ENCODE measurements around the gene BMPR1B.

The BMPR1B gene

GRCh38 chr4:94744850-94745249, 12.9 kb upstream of the BMPR1B start:
- no peak for ATAC-seq (ENCODE audit: low read depth)
- Histone ChIP-seq H3K27ac (ENCODE audit: poor library complexity, severe bottlenecking) (no peak overlapping the region), H3K4me1 (ENCODE audit: insufficient read depth, poor library complexity, severe bottlenecking) (no peaks in the 10 kb centered on the region), H3K4me3 (ENCODE audit: severe bottlenecking) (no peak overlapping the region), H3K27me3 (ENCODE audit: insufficient read depth, poor library complexity, severe bottlenecking) (no peaks in the 10 kb centered on the region), H3K9me3 (ENCODE audit: severe bottlenecking) (no peaks in the 10 kb centered on the region), H3K36me3 (ENCODE audit: low read depth) (no peaks in the 10 kb centered on the region)
- no peak for DNase-seq (ENCODE audit: low spot score)
- no peak for TF ChIP-seq CTCF (IDR thresholded peaks at IDR 0.05; ENCODE audit: poor library complexity, severe bottlenecking)

- Histone ChIP-seq H3K4me1 (ENCODE audit: insufficient read depth, poor library complexity, severe bottlenecking) (no peaks in the 10 kb centered on the region), H3K9me3 (ENCODE audit: severe bottlenecking) (no peaks in the 10 kb centered on the region), H3K36me3 (ENCODE audit: low read depth) (no peaks in the 10 kb centered on the region), H3K27me3 (ENCODE audit: insufficient read depth, poor library complexity, severe bottlenecking) (no peaks in the 10 kb centered on the region), H3K27ac (ENCODE audit: poor library complexity, severe bottlenecking) (no peak overlapping the region), H3K4me3 (ENCODE audit: severe bottlenecking) (no peak overlapping the region)
- DNase-seq (ENCODE audit: low spot score) (no peak), ATAC-seq (ENCODE audit: low read depth) (no peak)
- TF ChIP-seq CTCF (IDR thresholded peaks at IDR 0.05; ENCODE audit: poor library complexity, severe bottlenecking) = no peak
These were observed 11.0 kb upstream of the BMPR1B start for GRCh38 chr4:94746746-94747145.

GRCh38 chr4:94758141-94758699, 465 bp downstream of the BMPR1B start:
- no peaks in the 10 kb centered on the region for H3K4me1 ChIP-seq (ENCODE audit: insufficient read depth, poor library complexity, severe bottlenecking)
- DNase-seq (ENCODE audit: low spot score) (peak; percentile 59), ATAC-seq (ENCODE audit: low read depth) (peak; percentile 59)
- peak overlapping the region; percentile 66 for H3K4me3 ChIP-seq (ENCODE audit: severe bottlenecking)
- peaks cover 26% of the 10 kb centered on the region for H3K27me3 ChIP-seq (ENCODE audit: insufficient read depth, poor library complexity, severe bottlenecking)
- H3K27ac ChIP-seq (ENCODE audit: poor library complexity, severe bottlenecking) = no peak overlapping the region
- no peaks in the 10 kb centered on the region for H3K36me3 ChIP-seq (ENCODE audit: low read depth)
- TF ChIP-seq CTCF (IDR thresholded peaks at IDR 0.05; ENCODE audit: poor library complexity, severe bottlenecking) = no peak
- H3K9me3 ChIP-seq (ENCODE audit: severe bottlenecking) = no peaks in the 10 kb centered on the region

- DNase-seq (ENCODE audit: low spot score) (no peak), ATAC-seq (ENCODE audit: low read depth) (peak; percentile 5; the same call in 1 of the 3 replicates)
- no peaks in the 10 kb centered on the region for H3K4me1 ChIP-seq (ENCODE audit: insufficient read depth, poor library complexity, severe bottlenecking)
- H3K27me3 ChIP-seq (ENCODE audit: insufficient read depth, poor library complexity, severe bottlenecking) = peaks cover 26% of the 10 kb centered on the region
- no peaks in the 10 kb centered on the region for H3K36me3 ChIP-seq (ENCODE audit: low read depth)
- H3K9me3 ChIP-seq (ENCODE audit: severe bottlenecking) = no peaks in the 10 kb centered on the region
- TF ChIP-seq CTCF (IDR thresholded peaks at IDR 0.05; ENCODE audit: poor library complexity, severe bottlenecking) = no peak
- peak overlapping the region; percentile 66 for H3K4me3 ChIP-seq (ENCODE audit: severe bottlenecking)
- H3K27ac ChIP-seq (ENCODE audit: poor library complexity, severe bottlenecking) = no peak overlapping the region
These were observed 1.1 kb downstream of the BMPR1B start for GRCh38 chr4:94758700-94759399.

- H3K9me3 ChIP-seq (ENCODE audit: severe bottlenecking) = no peaks in the 10 kb centered on the region
- peaks cover 26% of the 10 kb centered on the region for H3K27me3 ChIP-seq (ENCODE audit: insufficient read depth, poor library complexity, severe bottlenecking)
- no peak overlapping the region for H3K4me3 ChIP-seq (ENCODE audit: severe bottlenecking)
- no peak for ATAC-seq (ENCODE audit: low read depth)
- DNase-seq (ENCODE audit: low spot score) = no peak
- TF ChIP-seq CTCF (IDR thresholded peaks at IDR 0.05; ENCODE audit: poor library complexity, severe bottlenecking) = no peak
- no peaks in the 10 kb centered on the region for H3K36me3 ChIP-seq (ENCODE audit: low read depth)
- no peaks in the 10 kb centered on the region for H3K4me1 ChIP-seq (ENCODE audit: insufficient read depth, poor library complexity, severe bottlenecking)
- H3K27ac ChIP-seq (ENCODE audit: poor library complexity, severe bottlenecking) = no peak overlapping the region
These were observed 2.0 kb downstream of the BMPR1B start for GRCh38 chr4:94759767-94760211.
